ENCODE data around the gene JAM3.
A peak's percentile ranks its signal among the peaks of the same experiment; 100 is the strongest.

The JAM3 gene

GRCh38 chr11:134068829-134069425, at the start of gene JAM3:
Gene JAM3 (plus strand): TSS chr11:134069072. CDS start chr11:134069084, 12 bp downstream.
- DNase-seq = peak; percentile 44 to 64 (median 51)

DNA sequence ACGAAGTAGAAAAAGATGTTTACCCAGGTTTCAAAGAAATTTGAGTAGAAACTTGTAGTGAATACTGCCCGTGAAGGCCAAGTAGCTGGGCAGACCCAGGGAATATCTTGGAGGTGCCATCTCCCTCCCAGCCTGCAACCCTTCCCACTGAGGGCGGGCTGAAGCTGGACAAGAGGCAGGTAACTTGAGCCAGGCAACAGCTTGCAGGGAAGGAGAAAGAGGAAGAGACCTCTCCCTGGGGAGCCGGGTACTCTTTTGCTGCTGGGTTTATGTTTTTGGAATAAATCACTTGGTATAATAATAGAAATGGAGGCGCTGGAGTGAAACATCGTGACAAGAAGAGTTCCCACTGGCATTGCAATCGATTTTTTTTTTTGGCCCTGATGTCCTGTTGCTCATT, 49.4 kb upstream of the JAM3 start:
- no peak for DNase-seq

GRCh38 chr11:134020598-134020997, 48.3 kb upstream of the JAM3 start:
- no peak for DNase-seq

DNA sequence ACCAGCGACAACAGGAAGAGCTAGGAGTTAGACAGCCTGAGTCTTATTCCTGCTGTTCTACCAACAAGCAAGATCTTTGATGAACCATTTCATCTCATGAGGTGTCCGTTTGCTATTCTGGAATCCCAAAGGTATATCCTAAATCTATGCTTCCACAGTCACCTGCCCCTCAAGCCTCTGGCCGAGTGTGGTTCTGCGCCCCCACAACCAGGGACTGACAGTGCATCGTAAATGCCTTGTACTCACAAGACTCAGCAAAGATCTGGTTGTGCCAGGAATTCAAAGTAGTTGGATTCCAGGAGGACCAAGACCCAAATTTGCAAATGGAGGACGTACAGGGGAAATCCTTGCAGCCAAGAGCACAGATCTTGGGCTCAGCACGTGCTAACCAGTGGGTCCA, 47.5 kb upstream of the JAM3 start:
- DNase-seq = no peak

DNA sequence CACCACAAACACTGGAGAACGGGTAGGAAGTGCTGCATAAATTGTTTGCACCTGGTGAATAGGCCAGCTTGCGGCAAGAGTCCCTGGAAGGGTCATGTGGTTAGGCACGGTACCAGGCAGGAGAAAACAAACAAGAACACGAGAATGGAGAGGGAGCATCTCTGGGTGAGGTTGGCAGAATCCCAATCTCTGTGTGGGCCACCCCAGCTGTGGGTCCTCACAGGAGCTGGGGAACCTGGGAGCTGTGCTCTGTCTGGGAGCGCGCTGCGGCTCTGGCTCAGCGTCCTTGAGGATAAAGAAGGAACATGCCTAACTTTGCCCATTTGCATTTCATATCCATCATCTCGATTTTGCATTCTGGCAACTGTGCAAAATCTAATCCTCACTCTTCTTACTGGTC, 46.1 kb upstream of the JAM3 start:
- no peak for DNase-seq

DNA sequence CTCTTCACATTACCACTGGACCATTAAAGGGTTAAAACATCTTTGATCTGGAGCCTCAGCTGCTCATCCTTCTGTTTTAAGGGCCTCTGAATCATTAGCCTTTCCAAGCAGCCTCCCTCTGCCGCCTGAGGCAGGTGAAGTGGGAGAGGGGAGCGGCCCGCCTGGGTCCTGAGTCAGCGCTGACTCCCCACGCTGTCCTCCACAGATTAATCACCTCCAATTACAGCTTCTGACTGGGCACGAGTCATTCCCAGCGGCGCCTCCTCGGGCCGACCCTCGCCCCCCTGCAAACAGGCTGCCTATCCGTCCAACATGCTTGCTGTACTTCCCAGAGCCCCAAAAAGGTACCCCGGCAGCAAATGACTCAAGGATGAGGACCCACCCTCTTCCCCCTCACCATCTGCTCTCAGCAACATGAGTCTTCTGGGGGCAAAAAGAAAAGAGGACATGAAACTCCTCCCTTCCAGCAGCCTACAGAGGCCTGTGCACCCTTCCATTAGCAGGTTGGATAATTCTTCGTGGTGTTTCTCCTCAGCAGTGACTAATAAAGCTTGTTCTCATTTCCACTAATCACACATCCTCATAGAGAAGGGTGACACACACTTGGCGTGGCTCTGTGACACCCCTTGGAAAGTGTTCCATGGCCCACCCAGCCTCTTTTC, 44.3 kb upstream of the JAM3 start:
- DNase-seq = no peak

DNA sequence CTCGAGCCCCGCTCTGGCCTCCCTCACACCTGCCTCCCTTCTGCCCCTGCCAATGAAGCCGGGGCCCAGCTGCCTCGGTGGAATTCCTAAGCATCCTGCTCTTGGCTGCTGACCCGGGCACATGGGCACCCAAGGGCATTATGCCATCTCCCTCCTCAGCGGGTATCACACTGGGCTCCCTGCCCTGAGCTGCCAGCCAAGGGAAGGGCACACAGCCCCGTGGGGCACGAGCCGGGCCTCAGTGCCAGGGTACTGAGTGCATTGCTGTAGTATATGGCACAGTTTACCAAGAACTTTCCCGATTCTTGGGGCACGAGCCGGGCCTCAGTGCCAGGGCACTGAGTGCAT, 43.8 kb upstream of the JAM3 start:
- DNase-seq = no peak

- DNase-seq = no peak
These were observed 42.1 kb upstream of the JAM3 start for GRCh38 chr11:134026655-134027343.

GRCh38 chr11:134027671-134028070, 41.2 kb upstream of the JAM3 start:
- no peak for DNase-seq

DNA sequence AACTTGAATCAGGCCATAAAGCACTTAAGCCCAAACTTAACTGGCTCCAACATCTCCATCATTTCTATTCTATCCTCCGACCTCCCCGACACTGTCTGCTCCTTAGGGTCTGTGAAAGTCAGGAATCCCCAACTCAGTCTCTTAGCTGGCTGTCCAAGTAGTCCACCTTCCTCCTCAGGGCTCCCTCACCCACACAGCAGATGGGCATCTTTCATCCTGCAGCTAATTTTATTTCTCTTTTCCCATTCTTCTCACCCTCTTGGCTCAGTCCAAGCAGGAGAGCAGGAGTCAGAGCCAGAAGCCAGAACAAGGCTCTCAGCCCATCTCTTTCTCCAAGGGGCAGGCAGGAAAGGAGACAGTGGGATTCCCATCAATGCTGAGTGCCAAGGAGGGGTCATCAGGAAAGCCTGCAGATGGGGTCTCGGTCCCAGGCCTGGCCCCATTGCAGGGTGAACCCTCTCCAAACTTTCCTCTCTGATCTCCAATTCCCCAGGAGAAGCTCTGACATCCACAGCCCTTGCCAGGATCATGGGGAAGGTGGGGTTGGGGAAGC, 40.4 kb upstream of the JAM3 start:
- DNase-seq = no peak

- DNase-seq = no peak
These were observed 38.0 kb upstream of the JAM3 start for GRCh38 chr11:134030853-134031252.

GRCh38 chr11:134032043-134032442, 36.8 kb upstream of the JAM3 start:
- no peak for DNase-seq

GRCh38 chr11:134032501-134033091, 36.3 kb upstream of the JAM3 start:
- peak in 1 of 3 donors; percentile 9 for DNase-seq

GRCh38 chr11:134033276-134033675, 35.6 kb upstream of the JAM3 start:
- no peak for DNase-seq

DNA sequence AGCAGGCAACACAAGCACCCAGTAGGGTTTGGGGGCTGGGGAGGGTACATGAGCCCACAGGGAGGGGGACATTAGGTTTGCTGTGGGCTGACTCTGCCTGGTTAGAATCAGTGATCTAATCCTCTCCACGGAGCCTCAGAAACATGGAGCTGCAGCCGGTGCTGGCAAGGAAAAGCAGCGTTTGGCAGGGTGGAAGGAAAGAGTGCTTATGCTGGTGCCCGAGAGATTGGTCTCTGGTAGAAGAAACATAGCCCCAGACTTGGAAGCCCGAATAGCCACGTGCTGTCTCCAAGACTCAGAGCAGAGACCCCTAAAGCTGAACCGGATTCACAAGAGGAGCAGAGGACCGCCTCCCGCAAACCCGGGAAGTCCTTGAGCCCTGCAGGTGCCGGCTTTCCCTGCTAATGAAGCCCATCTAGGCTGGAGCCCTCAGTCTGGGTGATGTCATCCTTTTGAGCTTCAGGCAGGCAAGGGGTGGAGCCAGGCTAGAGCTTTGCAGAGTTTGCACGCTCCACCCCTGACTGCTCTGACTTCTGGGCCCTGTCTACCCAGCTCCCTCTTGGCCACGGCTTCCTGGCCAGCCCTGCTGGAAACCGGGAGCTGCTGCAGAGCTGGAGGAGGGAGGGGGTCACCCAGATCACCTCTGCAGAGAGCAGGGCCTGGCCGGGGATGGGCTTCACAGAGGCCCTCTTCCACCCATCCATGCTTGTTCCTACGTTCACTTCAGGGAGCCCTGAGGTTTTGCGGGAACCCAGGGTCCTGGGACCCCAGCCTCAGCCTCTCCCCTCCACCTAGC, 35.0 kb upstream of the JAM3 start:
- DNase-seq = peak; percentile 32 to 50 (median 38)

DNA sequence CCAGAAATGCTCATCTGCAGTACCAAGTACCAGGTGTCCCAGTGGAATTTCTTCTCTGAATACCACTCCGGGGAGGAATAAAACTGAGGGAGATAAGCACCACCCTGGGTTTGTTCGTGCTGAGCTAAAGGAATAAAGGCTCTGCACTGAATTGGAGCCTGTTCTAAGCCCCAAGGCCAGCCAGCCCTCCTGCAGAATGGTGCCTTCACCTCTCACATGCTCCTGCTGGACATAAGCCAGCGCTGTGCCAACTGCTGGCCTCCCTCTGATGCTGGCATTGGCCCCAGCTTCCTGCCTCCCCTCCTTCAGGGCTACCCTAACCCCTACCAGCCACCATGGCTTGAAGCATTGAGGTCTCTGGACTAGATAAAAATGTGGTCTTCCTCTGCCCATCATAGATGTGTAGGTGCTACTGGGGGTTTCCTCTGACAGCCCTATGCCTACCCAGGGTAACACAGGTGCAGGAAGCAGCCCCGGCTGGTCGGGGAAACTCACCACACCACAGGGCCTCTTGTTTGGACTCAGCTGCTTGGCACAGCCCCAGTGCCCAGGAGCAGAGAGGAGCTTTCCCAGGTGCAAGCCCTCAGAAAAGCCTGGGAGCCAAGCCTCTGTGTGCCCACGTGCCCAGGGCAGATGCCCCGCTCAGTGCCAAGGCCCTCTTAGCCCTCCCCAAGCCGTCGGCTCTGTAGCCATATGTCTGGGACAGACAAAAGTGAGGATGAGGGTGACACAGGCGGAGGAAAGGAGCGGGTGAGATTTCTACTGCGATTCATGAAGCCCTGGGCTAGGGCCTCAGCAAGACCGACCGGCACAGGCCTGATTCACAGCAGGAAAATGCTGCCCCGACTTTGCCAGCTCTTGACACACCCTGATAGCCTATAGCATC, 34.1 kb upstream of the JAM3 start:
- DNase-seq = no peak

DNA sequence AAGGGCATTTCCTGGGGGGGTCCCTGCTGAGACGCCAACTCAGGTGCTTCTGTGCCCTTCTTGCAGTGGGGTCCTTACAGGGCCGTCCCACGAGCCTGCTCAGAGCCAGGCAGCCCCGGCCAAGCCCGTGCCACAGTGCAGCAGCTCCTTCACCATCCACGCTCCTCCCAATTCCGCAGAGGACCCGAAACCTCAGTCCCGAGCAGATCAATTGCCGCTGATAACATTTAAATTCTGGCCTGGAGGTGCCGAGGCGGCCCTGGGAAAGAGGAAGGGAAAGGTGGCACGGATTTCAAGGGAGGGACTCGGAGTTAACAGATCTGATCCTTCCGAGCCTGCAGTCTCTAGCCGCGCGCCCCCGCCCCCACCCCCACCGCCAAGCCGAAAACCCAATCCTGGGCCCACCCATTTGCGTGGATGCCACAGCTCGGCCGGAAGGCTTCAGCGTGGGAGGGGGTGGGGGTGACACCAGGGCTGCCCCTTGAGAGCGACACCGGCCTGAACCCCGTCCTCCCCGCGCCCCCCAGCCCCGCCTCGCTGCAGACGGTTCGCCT, 32.3 kb upstream of the JAM3 start:
- DNase-seq = peak in 1 of 3 donors; percentile 6

- DNase-seq = peak; percentile 56 to 76 (median 63)
These were observed 31.6 kb upstream of the JAM3 start for GRCh38 chr11:134037046-134037908.

DNA sequence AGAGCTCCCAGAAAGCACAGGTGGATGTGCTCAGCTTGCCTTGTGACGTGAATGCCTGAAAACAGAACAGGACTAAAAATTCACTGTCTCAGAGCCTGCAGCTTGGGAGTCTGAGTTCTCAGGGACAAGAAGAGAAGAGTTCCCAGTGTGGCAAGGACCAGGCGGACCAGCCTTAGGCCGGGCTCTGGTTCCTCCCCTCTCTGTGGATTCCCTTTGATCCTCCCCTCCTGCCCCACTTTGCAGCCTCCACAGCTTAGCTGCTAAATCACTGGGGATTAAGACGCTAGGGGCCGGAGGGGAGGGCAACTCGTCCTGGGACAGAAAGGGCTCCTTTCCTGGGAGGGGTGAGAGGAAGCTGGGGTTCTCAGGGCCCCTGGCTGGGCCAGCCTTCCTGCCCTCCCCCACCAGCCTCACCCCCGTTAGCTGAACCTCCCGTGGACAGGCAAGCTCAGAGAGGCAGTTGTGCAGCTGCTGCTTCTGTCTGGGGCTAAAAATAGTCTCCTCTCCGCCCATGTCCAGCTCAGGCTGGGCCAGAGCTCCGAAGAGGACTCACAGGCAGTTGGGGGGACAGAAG, 29.9 kb upstream of the JAM3 start:
- DNase-seq = no peak
